HepG2 (cell line): ENCODE results near the gene COBLL1. TPM values are rescaled to one million over a fixed set of nuclear protein-coding genes. Genes with fewer than 3 reads are reported as not detected.

Source experiments
- HOXA5 ChIP-seq: sonication (generic); formaldehyde crosslinking; IDR thresholded peaks from 2 replicates; pipeline ENCODE4 v1.4.0; 2020; ENCODE audit warnings: missing genetic modification reagents
- JUNB ChIP-seq: sonication (generic); formaldehyde crosslinking; IDR thresholded peaks from 2 replicates; pipeline ENCODE4 v1.8.0; 2022; ENCODE audit warnings: missing genetic modification reagents, mild to moderate bottlenecking, borderline replicate concordance
- KDM5B ChIP-seq: sonication (generic); formaldehyde crosslinking; IDR thresholded peaks from 2 replicates; pipeline ENCODE4 v1.4.0; 2020; ENCODE audit warnings: missing genetic modification reagents, mild to moderate bottlenecking, borderline replicate concordance
- MTA1 ChIP-seq: sonication (generic); formaldehyde crosslinking; IDR thresholded peaks from 2 replicates; pipeline ENCODE4 v1.4.0; 2020; ENCODE audit warnings: missing genetic modification reagents, mild to moderate bottlenecking, borderline replicate concordance
- NAIF1 ChIP-seq: sonication (generic); formaldehyde crosslinking; IDR thresholded peaks from 2 replicates; pipeline ENCODE4 v1.5.0; 2020; ENCODE audit warnings: mild to moderate bottlenecking, missing genetic modification reagents, borderline replicate concordance
- NFKBIZ ChIP-seq: IDR thresholded peaks from 2 replicates; pipeline ENCODE4 v1.6.1; 2018; ENCODE audit warnings: missing genetic modification reagents, missing compliant biosample characterization
- NR2C2 ChIP-seq: sonication (generic); formaldehyde crosslinking; IDR thresholded peaks from 2 replicates; pipeline ENCODE4 v1.4.0; 2020; ENCODE audit warnings: missing genetic modification reagents, mild to moderate bottlenecking, moderate library complexity, borderline replicate concordance
- NR2F2 ChIP-seq: IDR thresholded peaks from 2 replicates; pipeline ENCODE4 v1.6.1; 2012; ENCODE audit warnings: low read depth, inconsistent platforms, borderline replicate concordance
- PTBP1 ChIP-seq: fragments of 200-400 bp; formaldehyde crosslinking; IDR thresholded peaks from 2 replicates; pipeline ENCODE4 v1.6.1; 2018; ENCODE audit warnings: low read length, low read depth; ENCODE audit not compliant: poor library complexity, severe bottlenecking
- TEAD3 ChIP-seq: optimal IDR thresholded peaks from 2 replicates; pipeline ENCODE3; 2016; ENCODE audit warnings: borderline replicate concordance
- ZMAT3 ChIP-seq: sonication (generic); formaldehyde crosslinking; conservative IDR thresholded peaks from 2 replicates; pipeline ENCODE4 v1.7.0; 2021; ENCODE audit warnings: missing genetic modification reagents
- ZNF160 ChIP-seq: sonication (generic); formaldehyde crosslinking; IDR thresholded peaks from 2 replicates; pipeline ENCODE4 v1.8.0; 2022; ENCODE audit warnings: mild to moderate bottlenecking, inconsistent platforms, missing genetic modification reagents
- ZNF292 ChIP-seq: sonication (generic); formaldehyde crosslinking; IDR thresholded peaks from 2 replicates; pipeline ENCODE4 v1.8.1; 2022; ENCODE audit warnings: mild to moderate bottlenecking, low read depth, missing genetic modification reagents, borderline replicate concordance
- ZNF629 ChIP-seq: sonication (generic); formaldehyde crosslinking; conservative IDR thresholded peaks from 2 replicates; pipeline ENCODE4 v1.5.0; 2020; ENCODE audit warnings: missing genetic modification reagents
- ZSCAN30 ChIP-seq: sonication (generic); formaldehyde crosslinking; IDR thresholded peaks from 2 replicates; pipeline ENCODE4 v1.5.0; 2020; ENCODE audit warnings: mild to moderate bottlenecking, missing genetic modification reagents
- polyA plus RNA-seq, 8 experiments: library from polyadenylated mRNA; depleted of rRNA in 3 of 8; stranded (reverse) in 7 of 8; unstranded in 1 of 8; fragments of >200 nt; fragmentation: Illumina TruSeq in 4 of 8; extraction: Trizol in 4 of 8; gene quantifications; 2 replicates each; pipeline versions ENCODE4 v1.2.1 to v1.2.3, GENCODE V29; 2011 to 2016; ENCODE audit warnings: low read depth in 4 of 8, missing spikeins in 1 of 8, mixed read lengths in 1 of 8; ENCODE audit not compliant: insufficient read depth in 1 of 8
- total RNA-seq, 5 experiments: library from RNA; depleted of rRNA; stranded (reverse); fragments of >200 nt; fragmentation: Illumina TruSeq; extraction: Trizol; gene quantifications; 2 replicates each; pipeline ENCODE4 v1.2.3, GENCODE V29; 2016; ENCODE audit warnings: low read depth in 1 of 5
- TF ChIP-seq, protein P1 (sequence below): IDR thresholded peaks from 2 replicates; pipeline ENCODE4 v1.6.1; 2016; ENCODE audit warnings: missing compliant biosample characterization, missing genetic modification reagents, borderline replicate concordance
- TF ChIP-seq, protein P2 (sequence below): sonication (generic); formaldehyde crosslinking; IDR thresholded peaks from 2 replicates; pipeline ENCODE4 v1.8.0; 2022; ENCODE audit warnings: mild to moderate bottlenecking, missing genetic modification reagents, borderline replicate concordance
- TF ChIP-seq, protein P3 (sequence below): sonication (generic); formaldehyde crosslinking; IDR thresholded peaks from 2 replicates; pipeline ENCODE4 v1.4.0; 2020; ENCODE audit warnings: missing genetic modification reagents, mild to moderate bottlenecking, borderline replicate concordance
- TF ChIP-seq, protein P4 (sequence below): sonication (generic); formaldehyde crosslinking; IDR thresholded peaks from 2 replicates; pipeline ENCODE4 v1.5.0; 2020; ENCODE audit warnings: mild to moderate bottlenecking, missing genetic modification reagents
- TF ChIP-seq, protein P5 (sequence below): sonication (generic); formaldehyde crosslinking; IDR thresholded peaks from 2 replicates; pipeline ENCODE4 v1.9.0; 2021; ENCODE audit warnings: missing genetic modification reagents, mild to moderate bottlenecking, borderline replicate concordance

COBLL1 gene
- total and polyA plus RNA-seq, 2 of the 13 experiments (the other 11 are each of a cell fraction or from before 2014, with no cell fraction given) = 32.6 to 86.8 TPM

DNA sequence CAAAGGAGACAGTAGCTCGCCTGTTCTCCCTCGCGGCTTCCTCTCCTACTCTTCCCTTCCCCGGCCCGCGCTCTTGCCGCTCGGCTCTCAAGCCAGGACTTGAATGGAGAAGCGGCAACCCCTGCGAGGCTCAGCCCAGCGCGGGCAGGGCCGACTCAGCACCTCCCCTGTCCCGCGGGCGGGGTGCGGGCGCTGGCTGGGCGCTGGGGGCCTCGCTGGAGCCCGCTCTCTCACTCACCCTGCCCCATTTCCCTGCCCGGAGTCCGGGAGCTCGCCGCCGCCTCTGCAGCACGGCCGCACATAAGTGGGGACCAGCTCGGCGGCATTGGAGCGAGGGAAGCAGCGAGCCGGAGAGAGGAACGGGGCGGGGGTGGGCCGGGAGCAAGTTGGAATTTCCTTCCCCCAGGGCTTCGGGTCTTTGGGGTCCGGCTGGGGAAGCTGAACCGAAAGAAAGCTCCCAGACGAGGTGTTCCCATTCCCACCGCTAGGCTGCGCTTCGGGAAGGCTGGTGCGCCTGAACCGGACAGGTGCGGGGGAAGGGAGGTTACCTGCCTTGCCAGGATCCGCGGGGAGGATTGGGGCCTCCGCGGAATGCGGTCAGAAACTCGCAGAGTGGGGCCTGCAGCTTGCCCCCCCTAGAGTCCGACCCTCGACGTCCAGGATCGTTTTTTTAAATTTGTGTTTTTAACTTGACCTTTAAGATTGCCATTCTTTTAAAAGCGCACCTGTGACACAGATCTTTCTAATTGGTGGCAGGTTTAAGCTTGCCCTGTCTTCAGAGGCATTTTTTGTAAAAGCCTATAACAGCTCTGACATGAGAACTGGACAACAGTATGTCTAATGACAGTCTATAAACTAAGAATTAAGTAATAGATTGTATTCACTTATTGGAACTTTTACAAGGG is at the start of gene COBLL1 (continued):
- TF ChIP-seq NAIF1 (CRISPR knock-in tag) (peak; percentile 50; the same call in 1 of the 2 replicates), NFKBIZ (CRISPR knock-in tag) (0 out of 2 replicates have a peak, but pooled peaks have one; percentile 68), TEAD3 (CRISPR knock-in tag) (peak; percentile 99), ZSCAN30 (CRISPR knock-in tag) (peak; percentile 87; the same call in 1 of the 2 replicates), PTBP1 (peak; percentile 80), HOXA5 (CRISPR knock-in tag) (peak; percentile 77; the same call in 1 of the 2 replicates), ZNF629 (peak; percentile 44), NR2C2 (CRISPR knock-in tag) (peak; percentile 34), KDM5B (peak; percentile 92), ZNF160 (CRISPR knock-in tag) (peak; percentile 74), ZMAT3 (CRISPR knock-in tag) (peak; percentile 55; the same call in 1 of the 2 replicates), NR2F2 (peak; percentile 35; the same call in 1 of the 2 replicates), ZNF292 (peak; percentile 95), MTA1 (CRISPR knock-in tag) (peak; percentile 95; the same call in 1 of the 2 replicates), JUNB (CRISPR knock-in tag) (no peak)
- TF ChIP-seq, protein P1, sequence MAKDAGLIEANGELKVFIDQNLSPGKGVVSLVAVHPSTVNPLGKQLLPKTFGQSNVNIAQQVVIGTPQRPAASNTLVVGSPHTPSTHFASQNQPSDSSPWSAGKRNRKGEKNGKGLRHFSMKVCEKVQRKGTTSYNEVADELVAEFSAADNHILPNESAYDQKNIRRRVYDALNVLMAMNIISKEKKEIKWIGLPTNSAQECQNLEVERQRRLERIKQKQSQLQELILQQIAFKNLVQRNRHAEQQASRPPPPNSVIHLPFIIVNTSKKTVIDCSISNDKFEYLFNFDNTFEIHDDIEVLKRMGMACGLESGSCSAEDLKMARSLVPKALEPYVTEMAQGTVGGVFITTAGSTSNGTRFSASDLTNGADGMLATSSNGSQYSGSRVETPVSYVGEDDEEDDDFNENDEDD (CRISPR knock-in tag) = peak; percentile 61; the same call in 1 of the 2 replicates
- TF ChIP-seq, protein P2, sequence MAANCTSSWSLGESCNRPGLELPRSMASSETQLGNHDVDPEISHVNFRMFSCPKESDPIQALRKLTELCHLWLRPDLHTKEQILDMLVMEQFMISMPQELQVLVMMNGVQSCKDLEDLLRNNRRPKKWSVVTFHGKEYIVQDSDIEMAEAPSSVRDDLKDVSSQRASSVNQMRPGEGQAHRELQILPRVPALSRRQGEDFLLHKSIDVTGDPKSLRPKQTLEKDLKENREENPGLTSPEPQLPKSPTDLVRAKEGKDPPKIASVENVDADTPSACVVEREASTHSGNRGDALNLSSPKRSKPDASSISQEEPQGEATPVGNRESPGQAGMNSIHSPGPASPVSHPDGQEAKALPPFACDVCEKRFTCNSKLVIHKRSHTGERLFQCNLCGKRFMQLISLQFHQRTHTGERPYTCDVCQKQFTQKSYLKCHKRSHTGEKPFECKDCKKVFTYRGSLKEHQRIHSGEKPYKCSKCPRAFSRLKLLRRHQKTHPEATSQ (CRISPR knock-in tag) = peak; percentile 83; the same call in 1 of the 2 replicates
- TF ChIP-seq, protein P3, sequence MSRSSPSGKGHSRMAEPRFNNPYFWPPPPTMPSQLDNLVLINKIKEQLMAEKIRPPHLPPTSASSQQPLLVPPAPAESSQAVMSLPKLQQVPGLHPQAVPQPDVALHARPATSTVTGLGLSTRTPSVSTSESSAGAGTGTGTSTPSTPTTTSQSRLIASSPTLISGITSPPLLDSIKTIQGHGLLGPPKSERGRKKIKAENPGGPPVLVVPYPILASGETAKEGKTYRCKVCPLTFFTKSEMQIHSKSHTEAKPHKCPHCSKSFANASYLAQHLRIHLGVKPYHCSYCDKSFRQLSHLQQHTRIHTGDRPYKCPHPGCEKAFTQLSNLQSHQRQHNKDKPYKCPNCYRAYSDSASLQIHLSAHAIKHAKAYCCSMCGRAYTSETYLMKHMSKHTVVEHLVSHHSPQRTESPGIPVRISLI (CRISPR knock-in tag) = peak; percentile 54; the same call in 1 of the 2 replicates
- TF ChIP-seq, protein P4, sequence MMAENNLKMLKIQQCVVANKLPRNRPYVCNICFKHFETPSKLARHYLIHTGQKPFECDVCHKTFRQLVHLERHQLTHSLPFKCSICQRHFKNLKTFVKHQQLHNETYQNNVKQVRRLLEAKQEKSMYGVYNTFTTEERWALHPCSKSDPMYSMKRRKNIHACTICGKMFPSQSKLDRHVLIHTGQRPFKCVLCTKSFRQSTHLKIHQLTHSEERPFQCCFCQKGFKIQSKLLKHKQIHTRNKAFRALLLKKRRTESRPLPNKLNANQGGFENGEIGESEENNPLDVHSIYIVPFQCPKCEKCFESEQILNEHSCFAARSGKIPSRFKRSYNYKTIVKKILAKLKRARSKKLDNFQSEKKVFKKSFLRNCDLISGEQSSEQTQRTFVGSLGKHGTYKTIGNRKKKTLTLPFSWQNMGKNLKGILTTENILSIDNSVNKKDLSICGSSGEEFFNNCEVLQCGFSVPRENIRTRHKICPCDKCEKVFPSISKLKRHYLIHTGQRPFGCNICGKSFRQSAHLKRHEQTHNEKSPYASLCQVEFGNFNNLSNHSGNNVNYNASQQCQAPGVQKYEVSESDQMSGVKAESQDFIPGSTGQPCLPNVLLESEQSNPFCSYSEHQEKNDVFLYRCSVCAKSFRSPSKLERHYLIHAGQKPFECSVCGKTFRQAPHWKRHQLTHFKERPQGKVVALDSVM (CRISPR knock-in tag) = peak; percentile 77; the same call in 1 of the 2 replicates
- TF ChIP-seq, protein P5, sequence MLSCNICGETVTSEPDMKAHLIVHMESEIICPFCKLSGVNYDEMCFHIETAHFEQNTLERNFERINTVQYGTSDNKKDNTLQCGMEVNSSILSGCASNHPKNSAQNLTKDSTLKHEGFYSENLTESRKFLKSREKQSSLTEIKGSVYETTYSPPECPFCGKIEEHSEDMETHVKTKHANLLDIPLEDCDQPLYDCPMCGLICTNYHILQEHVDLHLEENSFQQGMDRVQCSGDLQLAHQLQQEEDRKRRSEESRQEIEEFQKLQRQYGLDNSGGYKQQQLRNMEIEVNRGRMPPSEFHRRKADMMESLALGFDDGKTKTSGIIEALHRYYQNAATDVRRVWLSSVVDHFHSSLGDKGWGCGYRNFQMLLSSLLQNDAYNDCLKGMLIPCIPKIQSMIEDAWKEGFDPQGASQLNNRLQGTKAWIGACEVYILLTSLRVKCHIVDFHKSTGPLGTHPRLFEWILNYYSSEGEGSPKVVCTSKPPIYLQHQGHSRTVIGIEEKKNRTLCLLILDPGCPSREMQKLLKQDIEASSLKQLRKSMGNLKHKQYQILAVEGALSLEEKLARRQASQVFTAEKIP (CRISPR knock-in tag) = no peak
